DND-41 (cell line): ENCODE measurements around the gene MPST.

Experiments used
- ATAC-seq: fragments of 200-7000 bp; cut with Tn5 transposase; 3 replicates; pipeline ENCODE4 v1.9.1; 2021; ENCODE audit warnings: low read depth; ENCODE audit not compliant: insufficient read depth
- DNase-seq: peaks from one replicate; pipeline ENCODE4 v3.0.0-alpha.2; 2020
- H2AFZ ChIP-seq: 2 replicates; pipeline ENCODE4 v1.6.0; 2012; ENCODE audit warnings: low read depth, low read length
- H3K27ac ChIP-seq: 2 replicates; pipeline ENCODE4 v1.5.1; 2012; ENCODE audit warnings: low read length, inconsistent platforms
- H3K27me3 ChIP-seq: fragments of 200-600 bp; sonication (generic); 2 replicates; pipeline ENCODE4 v1.6.0; 2012; ENCODE audit warnings: low read length, mild to moderate bottlenecking, inconsistent platforms; ENCODE audit not compliant: insufficient read depth, poor library complexity
- H3K36me3 ChIP-seq: 2 replicates; pipeline ENCODE4 v1.5.1; 2012; ENCODE audit warnings: low read length, inconsistent platforms; ENCODE audit not compliant: insufficient read depth
- H3K4me1 ChIP-seq: 2 replicates; pipeline ENCODE4 v1.5.1; 2012; ENCODE audit warnings: mild to moderate bottlenecking, low read length; ENCODE audit not compliant: insufficient read depth
- H3K4me2 ChIP-seq: 2 replicates; pipeline ENCODE4 v1.6.0; 2012; ENCODE audit warnings: mild to moderate bottlenecking, moderate library complexity, low read length, inconsistent platforms; ENCODE audit not compliant: insufficient read depth
- H3K4me3 ChIP-seq, 2 experiments: fragments of 200-600 bp in 1 of 2; shearing (Covaris generic) in 1 of 2; 2 replicates each; pipeline ENCODE4 v1.5.1; 2012 to 2016; ENCODE audit warnings: inconsistent platforms in 2 of 2, low read length in 2 of 2, mild to moderate bottlenecking in 2 of 2, low read depth in 1 of 2, moderate library complexity in 1 of 2
- H3K79me2 ChIP-seq: 2 replicates; pipeline ENCODE4 v1.6.0; 2012; ENCODE audit warnings: low read length, inconsistent platforms; ENCODE audit not compliant: insufficient read depth
- H3K9ac ChIP-seq: 2 replicates; pipeline ENCODE4 v1.6.0; 2012; ENCODE audit warnings: low read depth, mild to moderate bottlenecking, inconsistent platforms, low read length, moderate library complexity
- H3K9me3 ChIP-seq: 2 replicates; pipeline ENCODE4 v1.5.1; 2012; ENCODE audit warnings: low read length, moderate library complexity, mild to moderate bottlenecking, inconsistent platforms; ENCODE audit not compliant: insufficient read depth, severe bottlenecking
- H4K20me1 ChIP-seq: 2 replicates; pipeline ENCODE4 v1.6.0; 2012; ENCODE audit warnings: low read length; ENCODE audit not compliant: insufficient read depth
- EZH2 ChIP-seq: IDR thresholded peaks from 3 replicates; pipeline ENCODE4 v1.6.1; 2012; ENCODE audit warnings: borderline replicate concordance, low read depth, mild to moderate bottlenecking, moderate library complexity, low read length, inconsistent platforms; ENCODE audit not compliant: severe bottlenecking
- TF ChIP-seq, protein P1 (sequence below): IDR thresholded peaks from 2 replicates; pipeline ENCODE4 v1.5.1; 2012; ENCODE audit warnings: borderline replicate concordance, low read length, moderate library complexity, mild to moderate bottlenecking; ENCODE audit not compliant: poor library complexity, severe bottlenecking; ENCODE audit errors: extremely low read depth

Gene MPST

DNA sequence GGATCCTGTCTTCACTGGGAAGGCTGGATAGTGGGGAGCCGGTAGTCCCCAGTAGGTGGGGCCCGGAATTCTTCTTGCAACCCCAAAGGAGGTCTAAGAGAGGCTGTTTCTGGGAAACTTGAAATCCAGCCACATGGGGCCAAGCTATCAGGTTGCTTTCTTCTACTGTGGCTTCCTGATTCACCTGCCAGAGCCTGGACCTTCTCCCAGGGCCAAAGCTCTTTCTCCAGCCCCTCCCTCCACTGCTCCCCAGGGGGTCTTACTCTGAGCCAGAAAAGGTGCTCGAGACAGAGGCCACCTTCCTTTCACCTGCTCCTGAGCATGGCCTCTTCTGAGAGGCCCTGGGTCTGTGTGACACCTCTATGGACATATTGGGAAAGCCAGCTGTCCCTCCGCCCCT lies 9.4 kb upstream of the MPST start:
- H3K9me3 ChIP-seq = no peaks in the 10 kb centered on the region
- 0 out of 2 replicates have a peak, but pooled peaks cover 6% of the 10 kb centered on the region for H4K20me1 ChIP-seq
- ATAC-seq = no peak
- no peak overlapping the region for H2AFZ ChIP-seq
- H3K4me1 ChIP-seq = no peaks in the 10 kb centered on the region
- no peak overlapping the region for H3K4me2 ChIP-seq
- TF ChIP-seq, protein P1, sequence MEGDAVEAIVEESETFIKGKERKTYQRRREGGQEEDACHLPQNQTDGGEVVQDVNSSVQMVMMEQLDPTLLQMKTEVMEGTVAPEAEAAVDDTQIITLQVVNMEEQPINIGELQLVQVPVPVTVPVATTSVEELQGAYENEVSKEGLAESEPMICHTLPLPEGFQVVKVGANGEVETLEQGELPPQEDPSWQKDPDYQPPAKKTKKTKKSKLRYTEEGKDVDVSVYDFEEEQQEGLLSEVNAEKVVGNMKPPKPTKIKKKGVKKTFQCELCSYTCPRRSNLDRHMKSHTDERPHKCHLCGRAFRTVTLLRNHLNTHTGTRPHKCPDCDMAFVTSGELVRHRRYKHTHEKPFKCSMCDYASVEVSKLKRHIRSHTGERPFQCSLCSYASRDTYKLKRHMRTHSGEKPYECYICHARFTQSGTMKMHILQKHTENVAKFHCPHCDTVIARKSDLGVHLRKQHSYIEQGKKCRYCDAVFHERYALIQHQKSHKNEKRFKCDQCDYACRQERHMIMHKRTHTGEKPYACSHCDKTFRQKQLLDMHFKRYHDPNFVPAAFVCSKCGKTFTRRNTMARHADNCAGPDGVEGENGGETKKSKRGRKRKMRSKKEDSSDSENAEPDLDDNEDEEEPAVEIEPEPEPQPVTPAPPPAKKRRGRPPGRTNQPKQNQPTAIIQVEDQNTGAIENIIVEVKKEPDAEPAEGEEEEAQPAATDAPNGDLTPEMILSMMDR = no peak
- no peak for TF ChIP-seq EZH2
- peaks cover 14% of the 10 kb centered on the region for H3K27me3 ChIP-seq
- H3K36me3 ChIP-seq = no peaks in the 10 kb centered on the region
- H3K9ac ChIP-seq = no peak overlapping the region
- no peak overlapping the region for H3K27ac ChIP-seq
- no peak for DNase-seq
- no peak overlapping the region for H3K4me3 ChIP-seq
- no peaks in the 10 kb centered on the region for H3K79me2 ChIP-seq

DNA sequence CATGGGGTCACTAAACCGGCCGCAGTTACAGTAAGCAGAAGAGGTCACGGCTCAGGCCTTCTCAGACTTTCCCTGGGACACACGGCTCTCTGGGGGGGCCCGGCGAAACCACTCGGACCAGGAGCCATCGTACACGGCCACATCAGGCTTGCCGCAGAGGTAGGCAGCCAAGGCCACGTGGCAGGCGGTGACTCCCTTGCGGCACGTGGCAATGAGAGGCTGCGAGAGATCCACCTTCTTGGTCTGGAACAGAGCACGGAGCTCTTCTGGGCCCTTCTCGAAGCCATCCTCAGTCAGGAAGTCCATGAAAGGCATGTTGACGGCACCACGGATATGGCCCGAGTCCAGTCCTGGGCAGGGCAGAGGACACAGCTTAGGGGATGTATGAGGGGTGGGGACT lies 8.6 kb upstream of the MPST start:
- 0 out of 2 replicates have a peak, but pooled peaks cover 6% of the 10 kb centered on the region for H4K20me1 ChIP-seq
- TF ChIP-seq, protein P1 = no peak
- TF ChIP-seq EZH2 = no peak
- no peak for ATAC-seq
- H3K4me3 ChIP-seq = no peak overlapping the region
- no peak for DNase-seq
- H2AFZ ChIP-seq = no peak overlapping the region
- H3K36me3 ChIP-seq = no peaks in the 10 kb centered on the region
- H3K9ac ChIP-seq = no peak overlapping the region
- peaks cover 13% of the 10 kb centered on the region for H3K27me3 ChIP-seq
- H3K9me3 ChIP-seq = no peaks in the 10 kb centered on the region
- no peaks in the 10 kb centered on the region for H3K79me2 ChIP-seq
- H3K4me1 ChIP-seq = no peaks in the 10 kb centered on the region
- H3K4me2 ChIP-seq = no peak overlapping the region
- no peak overlapping the region for H3K27ac ChIP-seq

DNA sequence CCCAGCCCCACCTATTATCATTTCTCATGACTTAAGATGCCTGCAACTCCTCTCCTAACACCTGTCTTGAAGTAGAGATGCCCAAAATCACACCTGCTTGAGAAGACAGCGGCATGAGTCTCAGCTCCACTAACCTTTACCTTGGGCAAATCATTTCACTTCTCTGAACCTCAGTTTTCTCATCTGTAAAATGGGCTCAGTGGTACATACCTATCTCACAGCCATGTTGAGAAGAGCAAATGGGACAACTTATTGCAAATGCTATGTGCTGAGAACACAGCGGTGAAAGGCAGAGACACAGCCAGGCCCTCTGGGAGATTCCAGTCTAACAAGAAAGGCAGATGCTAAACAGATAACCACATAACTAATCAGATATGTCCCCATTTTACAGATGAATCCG lies 8.1 kb upstream of the MPST start:
- Histone ChIP-seq H3K4me3 (no peak overlapping the region), H3K9me3 (no peaks in the 10 kb centered on the region), H3K4me1 (no peaks in the 10 kb centered on the region), H3K27me3 (peaks cover 12% of the 10 kb centered on the region), H3K4me2 (no peak overlapping the region), H3K79me2 (no peaks in the 10 kb centered on the region), H3K9ac (no peak overlapping the region), H2AFZ (no peak overlapping the region), H3K27ac (no peak overlapping the region), H3K36me3 (no peaks in the 10 kb centered on the region), H4K20me1 (0 out of 2 replicates have a peak, but pooled peaks cover 6% of the 10 kb centered on the region)
- no peak for TF ChIP-seq EZH2
- TF ChIP-seq, protein P1 = no peak
- no peak for DNase-seq
- no peak for ATAC-seq

DNA sequence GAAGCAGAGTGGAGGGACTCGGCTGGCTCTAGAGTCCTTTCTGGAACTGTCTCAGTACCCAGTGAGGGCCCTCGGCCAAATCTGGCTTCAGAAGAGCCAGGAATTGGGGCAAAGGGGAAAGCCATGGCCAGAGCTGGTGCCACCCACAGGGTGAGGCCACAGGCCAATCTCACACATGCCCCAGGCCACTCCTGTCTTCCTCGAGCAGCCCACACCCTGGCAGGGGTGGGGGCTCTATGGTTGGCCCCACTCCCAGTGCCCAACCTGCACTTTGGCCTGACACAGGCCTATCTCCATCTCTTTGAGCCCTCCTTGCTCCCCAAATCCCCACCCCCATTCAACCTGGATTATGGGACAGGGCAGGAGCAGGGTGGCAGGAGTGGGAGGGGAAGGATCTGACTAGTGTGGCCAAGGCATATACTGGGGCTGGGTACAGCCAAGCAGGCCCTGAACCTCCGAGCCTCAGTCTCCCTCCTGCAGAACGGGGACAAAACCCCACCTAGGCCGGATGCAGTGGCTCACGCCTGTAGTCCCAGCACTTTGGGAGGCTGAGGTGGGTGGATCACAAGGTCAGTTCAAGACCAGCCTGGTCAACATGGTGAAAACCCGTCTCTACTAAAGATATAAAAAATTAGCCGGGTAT lies 7.2 kb upstream of the MPST start:
- Histone ChIP-seq H3K4me3 (no peak overlapping the region), H3K36me3 (no peaks in the 10 kb centered on the region), H3K27me3 (peaks cover 8% of the 10 kb centered on the region), H3K9me3 (no peaks in the 10 kb centered on the region), H4K20me1 (0 out of 2 replicates have a peak, but pooled peaks cover 6% of the 10 kb centered on the region), H2AFZ (no peak overlapping the region), H3K27ac (no peak overlapping the region), H3K9ac (no peak overlapping the region), H3K79me2 (no peaks in the 10 kb centered on the region), H3K4me1 (no peaks in the 10 kb centered on the region), H3K4me2 (no peak overlapping the region)
- no peak for ATAC-seq
- TF ChIP-seq, protein P1 = no peak
- TF ChIP-seq EZH2 = no peak
- no peak for DNase-seq
